GM18867 (cell line): ENCODE results near the gene LGI4.

Source experiments
- ATAC-seq: cut with Tn5 transposase; IDR thresholded peaks from one replicate; pipeline ENCODE4 v1.9.1; 2021; ENCODE audit warnings: mild to moderate bottlenecking, moderate library complexity; ENCODE audit not compliant: unreplicated experiment

The LGI4 gene

DNA sequence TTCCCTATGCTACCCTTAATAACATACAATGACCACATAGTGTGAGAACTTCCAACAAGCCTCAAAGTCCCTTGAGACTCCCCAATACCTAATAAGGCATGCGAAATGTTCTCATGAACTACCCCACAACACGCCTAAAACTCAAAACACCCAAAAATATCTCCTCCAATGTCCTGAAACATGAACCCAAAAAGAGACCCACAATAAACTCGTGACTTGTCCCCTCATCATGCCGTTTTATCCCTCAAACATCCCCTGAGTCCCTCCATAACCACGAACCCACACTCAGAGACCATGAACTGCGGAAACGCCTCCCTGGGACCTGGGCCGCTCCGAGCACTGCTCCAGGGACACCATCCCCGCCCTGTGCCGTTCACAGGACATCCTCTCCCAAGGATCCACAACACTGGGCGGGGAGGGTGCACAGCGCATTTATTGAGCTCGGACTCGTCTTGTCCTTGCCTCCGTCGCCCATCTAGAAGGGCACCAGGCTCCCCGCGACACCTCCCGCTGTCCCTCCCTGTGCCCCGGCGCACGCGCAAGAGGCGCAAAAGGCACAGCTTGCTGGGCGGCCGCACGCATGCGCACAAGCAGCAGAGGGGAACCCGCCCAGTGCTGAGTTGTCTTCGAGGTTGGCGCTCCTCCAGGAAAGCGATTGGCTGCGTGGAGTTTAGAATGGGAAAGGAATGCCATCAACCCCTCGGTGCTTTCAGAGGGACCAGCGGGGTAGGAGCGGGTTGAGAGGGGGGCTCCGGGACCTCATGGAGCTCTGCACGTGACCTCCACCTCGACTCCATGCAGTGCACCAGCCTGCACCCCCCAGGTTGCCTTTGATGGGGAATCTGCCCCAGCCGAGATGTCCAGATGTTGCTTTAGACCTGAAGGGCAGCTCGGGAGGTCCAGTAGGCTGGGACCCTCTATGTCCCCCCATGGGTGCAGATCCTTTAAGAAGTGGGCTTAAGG lies 10.5 kb downstream of the LGI4 start:
- peak; percentile 64 for ATAC-seq

DNA sequence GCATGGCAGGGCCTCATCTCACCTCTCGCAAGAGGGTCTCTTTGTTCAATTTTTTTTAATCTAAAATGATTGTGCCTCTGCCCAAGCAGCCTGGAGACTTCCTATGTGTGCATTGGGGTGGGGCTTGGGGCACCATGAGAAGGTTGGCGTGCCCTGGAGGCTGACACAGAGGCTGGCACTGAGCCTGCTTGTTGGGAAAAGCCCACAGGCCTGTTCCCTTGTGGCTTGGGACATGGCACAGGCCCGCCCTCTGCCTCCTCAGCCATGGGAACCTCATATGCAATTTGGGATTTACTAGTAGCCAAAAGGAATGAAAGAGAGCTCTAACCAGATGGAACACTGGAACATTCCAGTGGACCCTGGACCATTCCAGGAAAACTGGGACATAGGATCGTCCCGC lies 11.3 kb downstream of the LGI4 start:
- ATAC-seq = no peak

DNA sequence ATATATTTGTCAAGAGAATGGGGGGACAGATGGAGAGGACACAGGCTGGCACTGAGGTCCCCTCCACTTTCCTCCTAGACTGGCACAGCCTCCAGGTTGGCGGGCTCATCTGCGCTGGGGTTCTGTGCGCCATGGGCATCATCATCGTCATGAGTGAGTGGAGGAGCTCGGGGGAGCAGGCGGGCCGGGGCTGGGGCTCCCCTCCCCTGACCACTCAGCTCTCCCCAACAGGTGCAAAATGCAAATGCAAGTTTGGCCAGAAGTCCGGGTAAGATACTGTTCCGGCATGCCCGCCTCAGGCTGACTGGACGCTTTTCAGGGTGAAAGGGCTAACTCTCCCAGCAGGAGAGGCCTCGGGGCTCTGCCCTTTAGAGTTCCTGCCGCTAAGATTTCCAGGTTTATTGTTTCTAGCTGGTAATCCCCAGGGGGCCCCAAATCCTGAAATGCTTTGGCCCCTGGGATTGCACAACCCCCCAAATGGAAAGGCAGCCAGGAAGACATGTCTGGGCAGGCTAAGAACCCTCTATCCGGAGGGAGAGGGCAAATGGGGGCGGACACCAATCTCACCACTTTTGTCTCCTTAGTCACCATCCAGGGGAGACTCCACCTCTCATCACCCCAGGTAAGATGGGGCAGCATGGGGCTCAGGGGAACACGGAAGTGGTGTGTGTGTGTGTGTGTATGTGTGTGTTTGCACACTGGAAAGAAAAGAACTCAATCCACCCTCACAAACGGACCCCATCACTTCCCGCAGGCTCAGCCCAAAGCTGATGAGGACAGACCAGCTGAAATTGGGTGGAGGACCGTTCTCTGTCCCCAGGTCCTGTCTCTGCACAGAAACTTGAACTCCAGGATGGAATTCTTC lies 11.9 kb downstream of the LGI4 start:
- ATAC-seq = no peak

DNA sequence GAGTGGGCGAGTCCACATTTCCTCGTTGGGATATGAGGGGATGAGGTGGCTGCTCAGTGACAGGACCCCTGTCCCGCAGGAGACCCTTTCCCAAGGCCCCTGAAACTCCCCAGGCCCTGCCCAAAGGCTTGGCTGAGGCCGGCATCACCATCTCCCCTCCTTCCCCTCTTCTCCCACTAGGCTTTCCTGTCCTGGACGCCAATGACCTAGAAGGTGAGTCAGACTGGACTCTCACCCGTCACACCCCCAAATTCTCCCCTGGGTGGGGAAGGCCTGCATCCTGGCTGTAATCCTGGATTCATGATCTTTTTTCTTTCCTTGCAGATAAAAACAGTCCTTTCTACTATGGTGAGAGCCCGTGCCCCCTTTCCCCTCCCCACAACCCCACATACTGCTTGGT lies 14.0 kb downstream of the LGI4 start:
- ATAC-seq = no peak

DNA sequence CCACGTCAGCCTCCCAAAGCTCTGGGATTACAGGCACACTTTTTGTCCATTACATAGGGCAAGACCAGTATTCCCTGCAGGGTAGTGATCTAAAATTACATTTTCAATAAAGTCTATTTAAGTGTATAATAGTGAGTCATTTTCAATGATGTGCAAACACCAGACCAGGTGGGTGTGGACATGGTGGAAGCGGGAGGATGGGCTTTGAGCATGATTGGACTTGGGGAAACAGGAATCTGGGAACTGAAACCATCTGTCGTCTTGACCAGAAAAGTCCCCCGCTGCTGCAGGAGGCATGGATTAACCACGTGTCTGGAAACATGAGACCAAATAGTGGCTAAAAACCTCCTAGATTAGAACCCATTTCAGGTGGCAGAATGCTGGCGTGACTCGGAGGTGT lies 14.4 kb downstream of the LGI4 start:
- no peak for ATAC-seq

DNA sequence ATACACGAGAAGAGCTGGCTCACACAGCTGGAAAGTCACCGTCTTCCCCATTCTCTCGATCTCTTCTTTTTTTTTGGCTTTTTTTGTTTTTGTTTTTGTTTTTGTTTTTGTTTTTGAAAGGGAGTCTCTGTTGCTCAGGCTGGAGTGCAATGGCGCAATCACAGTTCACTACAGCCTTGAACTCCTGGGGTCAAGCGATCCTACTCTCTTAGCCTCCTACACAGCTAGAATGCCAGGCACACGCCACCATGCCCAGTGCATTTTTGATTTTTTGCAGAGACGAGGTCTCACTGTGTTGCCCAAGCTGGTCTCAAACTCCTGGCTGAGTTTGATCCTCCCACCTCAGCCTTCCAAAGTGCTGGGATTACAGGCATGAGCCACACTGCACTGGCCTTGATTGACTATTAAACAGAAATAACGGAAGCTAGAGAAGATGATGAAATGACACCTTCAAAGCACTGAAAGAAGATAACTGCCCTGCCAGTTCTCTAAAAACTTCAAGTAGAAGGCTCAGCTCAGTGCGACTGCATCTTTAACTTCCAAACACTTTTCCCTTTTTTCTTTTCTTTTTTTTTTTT lies 15.2 kb downstream of the LGI4 start:
- no peak for ATAC-seq

DNA sequence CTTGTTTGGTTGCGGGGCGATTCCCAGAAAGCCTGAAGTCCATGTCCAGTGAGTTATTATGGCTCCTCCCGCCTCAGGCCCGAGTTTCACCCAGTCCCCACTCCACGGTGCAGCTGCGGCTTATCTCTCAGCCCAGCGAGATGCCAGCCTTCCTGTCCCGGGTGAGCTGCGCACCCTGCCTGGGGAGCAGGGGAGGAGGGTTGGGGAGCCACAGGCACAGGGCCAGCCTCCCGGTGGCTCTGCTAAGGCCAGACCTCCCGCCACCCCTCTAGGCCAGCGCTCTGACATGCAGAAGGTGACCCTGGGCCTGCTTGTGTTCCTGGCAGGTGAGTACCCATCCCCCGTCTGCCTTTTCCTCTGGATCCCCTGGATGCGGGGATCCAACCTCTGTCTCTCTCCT lies 15.8 kb downstream of the LGI4 start:
- no peak for ATAC-seq

DNA sequence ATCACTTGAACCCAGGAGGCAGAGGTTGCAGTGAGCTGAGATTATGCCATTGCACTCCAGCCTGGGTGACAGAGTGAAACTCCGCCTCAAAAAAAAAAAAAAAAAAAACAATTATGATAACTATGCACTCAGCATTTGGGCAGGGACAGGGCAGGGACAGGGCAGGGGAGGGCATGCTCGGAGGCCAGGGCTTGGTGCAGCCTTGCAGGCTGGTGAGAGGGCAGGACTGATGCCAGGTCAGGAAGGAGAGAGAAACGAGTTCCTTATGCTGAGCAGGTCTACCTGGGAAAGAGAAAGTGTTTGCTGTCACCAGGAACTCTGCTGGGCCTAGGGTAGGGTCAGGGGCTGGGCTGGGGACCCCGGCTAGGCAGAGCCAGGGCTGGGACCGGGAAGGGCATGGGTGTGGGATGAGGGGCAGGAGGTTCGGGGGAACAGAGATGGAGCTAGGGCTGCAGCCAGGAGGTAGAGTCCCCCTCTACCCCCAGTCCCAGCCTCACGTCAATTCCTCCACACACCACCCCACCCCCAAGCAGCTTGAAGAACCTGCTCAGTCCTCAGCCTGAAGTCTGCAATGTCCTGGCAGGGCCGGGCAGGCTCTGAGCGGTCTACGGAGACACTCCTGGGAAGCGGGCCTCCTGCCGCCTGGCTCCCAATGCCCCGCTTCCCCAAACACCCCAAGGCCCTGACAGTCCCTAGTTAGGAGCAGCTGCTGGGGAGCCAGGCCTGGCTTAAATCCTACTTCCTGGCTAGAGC lies 16.4 kb downstream of the LGI4 start:
- ATAC-seq = no peak

DNA sequence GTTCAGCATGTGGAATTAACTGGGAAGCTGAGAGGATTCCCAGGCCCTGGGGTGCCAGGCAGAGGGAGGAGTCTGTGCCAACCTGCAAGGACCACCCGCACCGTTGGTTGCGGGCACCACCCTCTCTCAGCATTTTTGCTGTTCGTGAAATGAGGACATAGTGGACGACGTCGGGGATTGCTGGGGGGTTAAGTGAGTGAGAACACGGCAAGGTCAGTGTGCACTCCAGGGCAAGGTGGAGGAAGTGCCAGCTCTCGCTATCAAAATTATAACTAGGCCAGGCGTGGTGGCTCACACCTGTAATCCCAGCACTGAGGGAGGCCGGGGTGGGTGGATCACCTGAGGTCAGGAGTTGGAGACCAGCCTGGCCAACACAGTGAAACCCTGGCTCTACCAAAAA lies 17.1 kb downstream of the LGI4 start:
- ATAC-seq = no peak

DNA sequence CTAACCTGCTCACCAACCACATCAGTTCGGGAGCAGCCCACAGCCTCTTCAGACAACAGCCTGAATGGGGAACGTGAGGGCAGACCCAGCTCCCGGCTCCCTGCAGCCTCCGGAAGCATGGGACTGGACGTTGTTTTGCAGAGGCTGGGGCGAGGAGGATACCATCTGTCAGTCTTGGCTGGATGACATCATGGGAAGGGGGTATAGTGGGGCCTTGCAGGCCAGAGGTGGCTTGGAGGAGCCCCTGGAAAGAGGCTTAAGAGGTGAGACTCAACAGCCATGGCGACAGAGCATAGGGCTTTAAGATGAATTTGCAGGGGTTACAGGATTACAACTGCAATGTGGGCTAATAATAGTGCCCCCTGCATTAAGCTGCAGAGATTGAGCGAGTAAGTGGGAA lies 17.7 kb downstream of the LGI4 start:
- ATAC-seq = no peak

DNA sequence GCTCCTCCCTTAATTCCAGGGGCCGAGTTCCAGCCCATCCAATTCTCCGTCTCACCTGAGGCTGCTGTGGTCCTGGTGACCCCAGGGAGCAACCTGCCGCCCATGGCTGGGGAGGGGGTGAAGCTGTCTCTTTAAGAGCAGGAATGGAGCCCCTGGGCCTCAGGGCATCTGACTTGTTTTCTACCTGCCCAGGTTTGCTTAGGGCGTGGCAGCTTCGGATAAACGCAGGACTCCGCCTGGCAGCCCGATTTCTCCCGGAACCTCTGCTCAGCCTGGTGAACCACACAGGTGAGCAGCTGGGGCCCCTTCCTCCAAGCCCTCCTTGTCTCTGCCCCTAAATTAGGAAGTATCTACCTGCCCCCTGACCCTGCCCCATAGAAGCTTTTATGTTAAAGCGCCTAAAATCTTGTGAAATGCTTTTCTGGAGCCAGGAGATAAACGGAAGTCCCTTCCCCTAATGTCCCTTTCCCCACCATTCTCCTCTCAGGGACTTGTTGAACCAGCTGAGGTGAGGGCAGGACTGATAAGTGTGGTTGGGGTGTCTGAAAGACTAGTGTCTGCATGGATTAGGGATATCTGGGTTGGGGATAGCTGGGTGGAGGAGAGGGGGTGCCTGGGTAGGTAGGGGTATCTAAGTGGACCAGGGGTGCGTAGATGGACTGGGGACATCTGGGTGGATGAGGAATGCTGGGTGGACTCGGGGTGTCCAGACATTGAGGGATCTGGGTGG lies 18.6 kb downstream of the LGI4 start:
- ATAC-seq = no peak

DNA sequence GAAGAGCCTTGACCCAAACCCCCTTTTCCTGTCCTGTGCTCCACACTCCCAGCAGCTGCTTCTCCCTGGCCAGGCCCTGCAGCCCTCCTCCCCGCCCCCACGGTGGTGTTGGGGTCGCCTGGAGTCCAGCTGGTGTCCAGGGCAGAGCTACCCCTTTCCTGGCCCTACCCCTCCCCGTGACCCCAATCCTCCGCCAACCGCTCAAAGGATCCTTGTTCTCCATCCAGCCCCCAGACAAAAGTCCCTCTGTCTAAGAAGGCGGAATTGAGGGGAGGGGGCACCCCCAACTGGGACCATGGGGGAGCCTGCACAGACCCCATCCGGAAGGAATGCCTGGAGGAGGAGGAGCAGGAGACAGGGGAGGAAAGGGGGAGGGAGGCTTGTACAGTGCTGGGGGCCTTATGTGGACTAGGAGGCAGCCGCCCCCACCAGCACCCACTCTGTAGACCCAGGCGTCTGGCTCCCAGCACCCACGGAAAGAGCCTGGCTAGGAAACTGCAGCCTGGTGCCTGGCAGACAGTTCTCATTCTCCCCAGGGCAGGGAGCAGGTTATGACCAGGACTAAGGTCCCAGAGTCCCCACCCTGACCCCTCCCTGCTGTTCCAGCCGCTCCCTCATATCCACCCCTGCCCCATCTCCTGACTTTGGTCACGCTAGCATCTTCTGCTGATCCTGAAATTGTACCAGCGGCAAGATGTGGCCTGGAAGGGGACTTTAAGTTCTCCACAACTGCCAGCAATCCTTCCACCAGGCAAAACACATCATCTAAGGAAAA lies 19.5 kb downstream of the LGI4 start, which contains the start of gene FXYD3:
FXYD3 (plus strand) TSS at position 647 of the 775 bp plus-strand sequence. CDS start 3,554 bp downstream, outside the sequence.
- no peak for ATAC-seq

DNA sequence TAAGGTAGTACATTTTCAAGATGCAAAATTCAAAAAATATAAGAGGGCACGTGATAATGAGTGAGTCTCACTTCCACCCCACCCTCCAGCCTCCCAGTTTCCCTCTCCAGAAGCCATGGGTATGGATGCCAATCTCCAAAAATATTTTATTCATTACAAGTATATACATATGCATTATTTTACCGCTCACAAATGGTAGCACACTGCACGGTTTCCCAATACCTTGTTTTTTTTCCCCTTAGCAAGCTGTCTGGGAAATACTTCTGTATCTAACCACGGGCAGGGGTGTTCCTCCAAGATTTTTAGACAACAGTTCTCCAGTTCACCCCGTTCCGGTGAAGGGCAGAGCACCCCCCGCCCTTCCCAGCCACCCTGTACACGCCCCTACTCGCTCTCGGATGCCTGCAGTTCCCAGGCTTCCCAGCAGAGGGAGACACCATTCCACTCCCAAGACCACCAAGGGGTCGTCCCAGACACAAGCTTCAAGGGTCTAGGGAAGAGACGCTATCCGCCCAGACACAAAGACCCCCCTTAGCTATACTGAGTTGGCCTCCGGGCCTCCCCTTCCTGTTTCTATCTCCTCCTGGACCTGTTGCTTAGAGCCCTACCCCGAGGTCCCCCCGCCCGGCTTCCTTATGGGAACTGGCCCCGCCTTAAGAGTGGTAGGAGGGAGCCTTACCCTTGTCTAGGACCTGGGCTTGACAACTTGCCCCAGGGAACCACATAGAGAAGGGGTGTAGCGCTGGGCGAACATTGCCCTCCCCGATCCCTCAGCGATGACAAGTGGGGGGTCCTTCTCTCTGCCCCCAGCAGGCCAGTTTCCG lies 20.3 kb downstream of the LGI4 start:
- no peak for ATAC-seq

DNA sequence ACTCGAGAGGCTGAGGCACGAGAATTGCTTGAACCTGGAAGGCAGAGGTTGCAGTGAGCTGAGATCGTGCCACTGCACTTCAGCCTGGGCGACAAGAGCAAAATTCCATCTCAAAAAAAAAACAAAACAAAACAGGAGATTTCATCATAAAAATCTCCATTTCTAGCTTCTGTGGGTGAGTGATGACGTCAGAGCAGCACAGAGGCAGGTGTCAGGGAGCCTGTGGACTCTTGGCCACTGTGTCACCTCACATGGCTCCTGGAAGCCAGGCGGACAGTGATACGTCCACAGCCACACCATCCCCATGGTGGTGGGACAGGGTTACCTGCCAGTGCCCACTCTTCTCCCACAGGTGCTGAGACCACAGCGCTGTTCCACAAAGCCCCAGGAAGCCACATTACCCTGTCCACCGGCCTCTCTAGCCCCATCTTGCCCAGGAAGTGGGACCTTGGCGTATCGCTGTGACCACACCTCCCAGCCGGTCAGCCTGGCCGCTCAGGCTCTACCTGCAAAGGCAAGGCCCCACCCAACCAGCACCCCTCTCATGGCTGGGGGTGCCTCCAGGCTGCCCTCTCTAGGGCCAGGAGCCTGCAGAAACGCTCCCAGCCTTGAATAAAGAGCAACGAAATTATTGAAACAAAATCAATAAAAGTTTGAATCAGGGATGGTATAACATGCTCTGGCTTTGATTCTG lies 21.7 kb downstream of the LGI4 start:
- no peak for ATAC-seq

DNA sequence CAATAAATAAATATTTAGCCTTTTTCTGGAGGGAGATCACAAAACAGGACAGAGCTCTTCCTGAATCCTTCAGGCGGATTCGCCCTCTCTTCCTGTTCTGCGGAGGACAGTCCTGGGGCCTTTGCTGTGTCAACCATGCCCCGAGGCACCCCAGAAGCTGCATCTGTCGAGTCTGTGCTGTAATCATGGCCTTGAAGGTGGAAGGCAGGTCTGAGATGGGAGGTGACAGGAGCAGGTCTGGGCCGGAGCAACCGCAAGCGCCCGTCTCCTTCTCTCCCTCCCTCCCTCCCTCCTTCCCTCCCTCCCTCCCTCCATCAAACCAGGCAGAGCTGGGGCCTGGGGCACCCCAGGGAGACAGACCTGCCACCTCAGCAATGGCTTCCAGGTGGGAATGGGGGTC lies 23.9 kb downstream of the LGI4 start:
- no peak for ATAC-seq

DNA sequence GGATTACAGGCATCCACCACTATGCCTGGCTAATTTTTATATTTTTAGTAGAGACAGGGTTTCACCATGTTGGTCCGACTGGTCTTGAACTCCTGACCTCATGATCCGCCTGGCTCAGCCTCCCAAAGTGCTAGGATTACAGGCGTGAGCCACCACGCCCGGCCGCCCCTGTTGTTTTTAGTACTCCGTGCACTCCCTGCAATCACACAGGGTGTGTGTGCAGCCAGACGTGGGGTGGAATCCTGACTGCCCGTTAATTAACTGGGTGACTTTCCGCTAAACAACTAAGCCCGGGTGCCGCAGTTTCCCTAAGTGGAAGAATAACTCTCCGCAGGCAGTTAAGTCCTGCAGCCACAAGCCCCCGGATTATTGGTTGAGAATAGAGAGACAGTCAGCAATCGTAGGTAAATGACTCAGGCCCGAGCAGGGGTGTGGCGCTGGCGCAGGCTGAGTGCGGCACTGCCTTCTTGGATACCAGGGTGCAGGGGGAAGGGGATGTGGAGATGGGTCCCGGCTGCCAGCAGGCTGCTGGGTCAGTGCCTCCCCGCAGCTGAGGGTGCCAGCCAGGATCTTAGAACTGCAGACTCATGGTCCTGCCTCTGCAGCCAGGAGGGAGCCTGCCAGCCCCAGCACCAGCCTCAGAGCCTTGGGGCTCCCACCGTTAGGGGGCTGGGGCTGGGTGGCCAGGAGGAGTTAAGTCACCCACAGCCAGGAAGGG lies 25.3 kb downstream of the LGI4 start:
- ATAC-seq = no peak

DNA sequence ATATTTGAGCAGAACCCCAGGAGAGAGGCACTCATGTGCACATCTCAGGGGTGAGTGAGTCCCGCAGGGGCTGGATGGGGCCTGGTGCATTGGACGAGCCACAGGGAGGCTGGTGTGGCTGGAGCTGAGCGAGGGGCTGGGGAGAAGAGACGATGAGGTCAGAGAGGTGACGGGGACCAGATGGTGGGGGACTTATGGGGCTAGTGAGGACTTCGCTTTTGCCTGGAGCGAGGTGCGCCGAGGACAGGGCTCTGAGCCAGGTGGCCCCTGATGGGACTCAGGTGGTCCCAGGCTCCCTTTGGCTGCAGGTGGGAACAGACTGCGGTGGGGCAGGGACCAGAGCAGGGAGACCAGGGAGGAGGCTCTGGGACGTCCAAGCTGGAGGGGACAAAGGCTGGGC lies 26.1 kb downstream of the LGI4 start:
- no peak for ATAC-seq
